Inflammatory macrophage treated with lipopolysaccharide for 1 hour (primary cell): Measurements from ENCODE around the gene TMEM150A.
"Not testable (repeated sequence)": the region's sequence is repeated elsewhere in the genome, so short reads cannot be mapped to it uniquely, and the experiment has no call there.

Source experiments
- DNase-seq, 2 donors: peaks; one replicate each; pipeline ENCODE4 v3.0.0-alpha.2; 2020 to 2022

The TMEM150A gene

GRCh38 chr2:85592299-85592698 is 10.2 kb downstream of the TMEM150A start:
- DNase-seq, result not testable (repeated sequence)

GRCh38 chr2:85591563-85591962 is 10.9 kb downstream of the TMEM150A start:
- DNase-seq, result no peak

GRCh38 chr2:85590950-85591349 is 11.5 kb downstream of the TMEM150A start:
- peak in 1 of 2 donors; percentile 27 for DNase-seq

- peak; percentile 72 to 80 for DNase-seq
Observed at GRCh38 chr2:85589982-85590791, 12.3 kb downstream of the TMEM150A start.

- no peak for DNase-seq
Observed at GRCh38 chr2:85589181-85589580, 13.3 kb downstream of the TMEM150A start.

- DNase-seq, result no peak
Observed at GRCh38 chr2:85588645-85589044, 13.9 kb downstream of the TMEM150A start.

- DNase-seq, result no peak
Observed at GRCh38 chr2:85588236-85588635, 14.3 kb downstream of the TMEM150A start.

GRCh38 chr2:85585781-85586105 is 16.8 kb downstream of the TMEM150A start:
- DNase-seq, result peak in 1 of 2 donors; percentile 40

- no peak for DNase-seq
Observed at GRCh38 chr2:85584857-85585780, 17.4 kb downstream of the TMEM150A start.

- DNase-seq, result no peak
Observed at GRCh38 chr2:85584354-85584856, 18.1 kb downstream of the TMEM150A start, which contains the start of gene VAMP5. Gene VAMP5 (plus strand): TSS chr2:85584431. CDS start chr2:85584491, 60 bp downstream.

- DNase-seq, result peak in 1 of 2 donors; percentile 17
Observed at GRCh38 chr2:85583667-85584353, 18.7 kb downstream of the TMEM150A start.

- DNase-seq, result peak in 1 of 2 donors; percentile 15
Observed at GRCh38 chr2:85582492-85582891, 20.0 kb downstream of the TMEM150A start.

GRCh38 chr2:85580206-85580605 is 22.3 kb downstream of the TMEM150A start:
- no peak for DNase-seq

- DNase-seq, result peak; percentile 57 to 68
Observed at GRCh38 chr2:85579266-85579935, 23.1 kb downstream of the TMEM150A start.

- peak; percentile 60 to 71 for DNase-seq
Observed at GRCh38 chr2:85578243-85579180, 24.0 kb downstream of the TMEM150A start.

GRCh38 chr2:85577386-85578242 is 24.9 kb downstream of the TMEM150A start, which contains the start of gene VAMP8:
Gene VAMP8 (plus strand): TSS chr2:85577586. CDS start chr2:85577647, 61 bp downstream.
- peak; percentile 44 to 56 for DNase-seq

GRCh38 chr2:85577063-85577385 is 25.5 kb downstream of the TMEM150A start:
- DNase-seq, result no peak

GRCh38 chr2:85575739-85576138 is 26.8 kb downstream of the TMEM150A start:
- DNase-seq, result no peak

GRCh38 chr2:85566265-85566664 is 36.2 kb downstream of the TMEM150A start:
- DNase-seq, result no peak

- peak; percentile 85 to 90 for DNase-seq
Observed at GRCh38 chr2:85564144-85564563, 38.3 kb downstream of the TMEM150A start.
